ENCODE data around the gene PIK3CG.
"Not testable (repeated sequence)": the region's sequence is repeated elsewhere in the genome, so short reads cannot be mapped to it uniquely, and the experiment has no call there.

Gene PIK3CG

GRCh38 chr7:106944035-106944665, 79.1 kb downstream of the PIK3CG start:
- no peak for DNase-seq

GRCh38 chr7:106947244-106947728, 82.2 kb downstream of the PIK3CG start:
- peak; percentile 10 for DNase-seq

GRCh38 chr7:106952001-106952657, 87.0 kb downstream of the PIK3CG start:
- DNase-seq = no peak

- DNase-seq = no peak
Measured at GRCh38 chr7:106952658-106953231, 87.7 kb downstream of the PIK3CG start.

GRCh38 chr7:106954840-106955239, 89.8 kb downstream of the PIK3CG start:
- no peak for DNase-seq

GRCh38 chr7:106955857-106956256, 90.8 kb downstream of the PIK3CG start:
- not testable (repeated sequence) for DNase-seq

Measured in KG1 (cell line).